ENCODE data around the gene RGS7BP.

The RGS7BP gene

DNA sequence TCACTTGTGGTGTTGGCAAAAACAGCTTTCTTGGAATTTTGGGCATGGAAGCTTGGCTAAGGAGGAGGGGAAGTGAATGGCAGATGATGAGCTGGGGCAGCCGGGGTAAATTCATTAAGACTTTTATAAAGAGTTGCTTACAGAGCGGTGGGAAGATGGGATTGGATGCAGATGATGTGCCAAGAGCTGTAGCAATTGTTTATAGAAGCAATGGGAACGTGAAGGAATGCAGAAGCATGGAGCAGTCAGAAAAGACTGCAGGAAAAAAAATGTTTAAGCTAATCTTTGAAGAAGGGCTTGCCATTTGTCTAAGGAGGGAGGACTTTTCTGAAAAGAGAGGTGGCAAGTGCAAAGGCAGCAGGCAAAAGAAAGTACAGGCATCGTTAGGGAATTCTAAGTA, 97.9 kb downstream of the RGS7BP start:
- DNase-seq = no peak
- no peak overlapping the region for H3K27ac Mint-ChIP-seq
- no peaks in the 10 kb centered on the region for H3K9me3 Mint-ChIP-seq
- H3K27me3 Mint-ChIP-seq (ENCODE audit: low read depth, poor library complexity) = peaks cover 5% of the 10 kb centered on the region
- no peaks in the 10 kb centered on the region for H3K4me1 Mint-ChIP-seq
- TF ChIP-seq, protein P1, sequence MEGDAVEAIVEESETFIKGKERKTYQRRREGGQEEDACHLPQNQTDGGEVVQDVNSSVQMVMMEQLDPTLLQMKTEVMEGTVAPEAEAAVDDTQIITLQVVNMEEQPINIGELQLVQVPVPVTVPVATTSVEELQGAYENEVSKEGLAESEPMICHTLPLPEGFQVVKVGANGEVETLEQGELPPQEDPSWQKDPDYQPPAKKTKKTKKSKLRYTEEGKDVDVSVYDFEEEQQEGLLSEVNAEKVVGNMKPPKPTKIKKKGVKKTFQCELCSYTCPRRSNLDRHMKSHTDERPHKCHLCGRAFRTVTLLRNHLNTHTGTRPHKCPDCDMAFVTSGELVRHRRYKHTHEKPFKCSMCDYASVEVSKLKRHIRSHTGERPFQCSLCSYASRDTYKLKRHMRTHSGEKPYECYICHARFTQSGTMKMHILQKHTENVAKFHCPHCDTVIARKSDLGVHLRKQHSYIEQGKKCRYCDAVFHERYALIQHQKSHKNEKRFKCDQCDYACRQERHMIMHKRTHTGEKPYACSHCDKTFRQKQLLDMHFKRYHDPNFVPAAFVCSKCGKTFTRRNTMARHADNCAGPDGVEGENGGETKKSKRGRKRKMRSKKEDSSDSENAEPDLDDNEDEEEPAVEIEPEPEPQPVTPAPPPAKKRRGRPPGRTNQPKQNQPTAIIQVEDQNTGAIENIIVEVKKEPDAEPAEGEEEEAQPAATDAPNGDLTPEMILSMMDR (IDR thresholded peaks at IDR 0.05) = no peak
- no peak overlapping the region for H3K4me3 Mint-ChIP-seq
- no peaks in the 10 kb centered on the region for H3K36me3 Mint-ChIP-seq (ENCODE audit: low read depth)

DNA sequence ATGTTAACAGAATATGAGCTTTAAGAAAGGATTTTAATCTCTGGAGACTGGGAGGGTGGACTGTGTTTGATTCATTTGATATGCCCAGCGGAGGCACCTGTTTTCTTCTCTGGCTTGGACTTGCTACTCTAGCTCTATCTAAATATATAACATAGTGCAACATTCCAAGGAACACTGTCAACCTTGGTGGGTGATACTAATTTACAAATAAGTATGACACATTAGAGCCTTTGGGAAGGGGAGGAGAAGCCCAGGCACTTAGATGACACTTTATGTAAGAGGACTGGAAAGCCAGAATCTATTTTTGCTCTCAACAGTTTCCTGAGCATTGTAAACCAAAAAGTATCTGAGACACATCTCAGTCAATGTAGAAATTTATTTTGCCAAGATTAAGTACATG, 101.1 kb downstream of the RGS7BP start:
- Mint-ChIP-seq H3K27ac (no peak overlapping the region), H3K4me3 (no peak overlapping the region), H3K4me1 (no peaks in the 10 kb centered on the region), H3K27me3 (ENCODE audit: low read depth, poor library complexity) (no peaks in the 10 kb centered on the region), H3K9me3 (no peaks in the 10 kb centered on the region), H3K36me3 (ENCODE audit: low read depth) (no peaks in the 10 kb centered on the region)
- TF ChIP-seq, protein P1 (IDR thresholded peaks at IDR 0.05) = no peak
- DNase-seq = no peak

- no peaks in the 10 kb centered on the region for H3K4me1 Mint-ChIP-seq
- no peaks in the 10 kb centered on the region for H3K36me3 Mint-ChIP-seq (ENCODE audit: low read depth)
- TF ChIP-seq, protein P1 (IDR thresholded peaks at IDR 0.05) = peak; percentile 73
- DNase-seq = peak; percentile 44
- H3K4me3 Mint-ChIP-seq = no peak overlapping the region
- H3K27ac Mint-ChIP-seq = no peak overlapping the region
- no peaks in the 10 kb centered on the region for H3K9me3 Mint-ChIP-seq
- peaks cover 14% of the 10 kb centered on the region for H3K27me3 Mint-ChIP-seq (ENCODE audit: low read depth, poor library complexity)
Observed at GRCh38 chr5:64612344-64612961, 106.6 kb downstream of the RGS7BP start.

- no peak overlapping the region for H3K27ac Mint-ChIP-seq
- no peaks in the 10 kb centered on the region for H3K36me3 Mint-ChIP-seq (ENCODE audit: low read depth)
- H3K4me1 Mint-ChIP-seq = no peaks in the 10 kb centered on the region
Observed at GRCh38 chr5:64615895-64616294, 110.1 kb downstream of the RGS7BP start.

DNA sequence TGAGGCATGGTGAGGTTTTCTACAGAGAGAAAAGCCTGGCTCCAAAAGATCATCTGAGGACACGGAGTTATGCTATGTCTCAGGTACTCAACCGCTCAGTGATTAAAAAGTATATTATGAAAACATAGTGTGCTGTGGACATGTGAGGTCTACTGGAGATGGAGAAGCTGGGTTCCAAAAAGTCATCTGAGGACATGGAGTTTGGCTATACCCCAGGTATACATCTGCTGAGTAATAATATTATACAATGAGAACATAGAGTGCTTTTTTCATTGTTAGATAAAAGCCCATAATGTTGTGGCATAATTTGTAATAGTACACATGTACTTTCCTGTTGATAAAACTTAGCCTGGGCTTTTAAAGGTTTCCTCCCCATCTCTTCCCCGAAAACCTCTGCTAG, 113.8 kb downstream of the RGS7BP start:
- no peaks in the 10 kb centered on the region for H3K9me3 Mint-ChIP-seq
- H3K27me3 Mint-ChIP-seq (ENCODE audit: low read depth, poor library complexity) = peaks cover 26% of the 10 kb centered on the region
- H3K27ac Mint-ChIP-seq = no peak overlapping the region
- H3K4me3 Mint-ChIP-seq = no peak overlapping the region
- H3K36me3 Mint-ChIP-seq (ENCODE audit: low read depth) = no peaks in the 10 kb centered on the region
- H3K4me1 Mint-ChIP-seq = no peaks in the 10 kb centered on the region
- TF ChIP-seq, protein P1 (IDR thresholded peaks at IDR 0.05) = no peak
- no peak for DNase-seq

More at GRCh38 chr5:64615895-64616294, 110.1 kb downstream of the RGS7BP start:
- H3K4me3 Mint-ChIP-seq = no peak overlapping the region
- H3K9me3 Mint-ChIP-seq = no peaks in the 10 kb centered on the region
- peaks cover 19% of the 10 kb centered on the region for H3K27me3 Mint-ChIP-seq (ENCODE audit: low read depth, poor library complexity)
- no peak for DNase-seq
- TF ChIP-seq, protein P1 (IDR thresholded peaks at IDR 0.05) = no peak

DNA sequence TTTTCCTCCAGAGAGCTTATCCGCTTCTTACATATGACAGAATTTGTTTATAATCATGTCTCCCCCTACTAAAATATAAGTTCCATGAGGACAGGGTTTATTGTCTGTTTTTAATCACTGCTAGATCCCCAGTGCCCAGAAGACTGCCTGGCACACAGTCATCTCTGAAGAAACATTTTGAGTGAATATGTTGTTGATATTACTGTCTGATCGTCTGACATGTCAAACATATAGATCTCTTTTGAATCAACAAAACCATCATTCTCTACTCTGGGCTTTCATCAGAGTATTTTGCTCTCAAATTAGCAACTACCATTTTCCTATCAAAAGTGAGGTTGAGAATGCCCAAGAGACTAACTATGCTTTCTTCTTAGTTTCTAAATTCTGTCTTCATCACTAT, 117.2 kb downstream of the RGS7BP start:
- no peaks in the 10 kb centered on the region for H3K9me3 Mint-ChIP-seq
- peaks cover 22% of the 10 kb centered on the region for H3K27me3 Mint-ChIP-seq (ENCODE audit: low read depth, poor library complexity)
- no peaks in the 10 kb centered on the region for H3K36me3 Mint-ChIP-seq (ENCODE audit: low read depth)
- H3K4me1 Mint-ChIP-seq = no peaks in the 10 kb centered on the region
- H3K27ac Mint-ChIP-seq = no peak overlapping the region
- no peak for DNase-seq
- no peak overlapping the region for H3K4me3 Mint-ChIP-seq
- TF ChIP-seq, protein P1 (IDR thresholded peaks at IDR 0.05) = no peak
